ENCODE data around the gene LDLRAD4.
A peak's percentile ranks its signal among the peaks of the same experiment; 100 is the strongest.

LDLRAD4 gene

DNA sequence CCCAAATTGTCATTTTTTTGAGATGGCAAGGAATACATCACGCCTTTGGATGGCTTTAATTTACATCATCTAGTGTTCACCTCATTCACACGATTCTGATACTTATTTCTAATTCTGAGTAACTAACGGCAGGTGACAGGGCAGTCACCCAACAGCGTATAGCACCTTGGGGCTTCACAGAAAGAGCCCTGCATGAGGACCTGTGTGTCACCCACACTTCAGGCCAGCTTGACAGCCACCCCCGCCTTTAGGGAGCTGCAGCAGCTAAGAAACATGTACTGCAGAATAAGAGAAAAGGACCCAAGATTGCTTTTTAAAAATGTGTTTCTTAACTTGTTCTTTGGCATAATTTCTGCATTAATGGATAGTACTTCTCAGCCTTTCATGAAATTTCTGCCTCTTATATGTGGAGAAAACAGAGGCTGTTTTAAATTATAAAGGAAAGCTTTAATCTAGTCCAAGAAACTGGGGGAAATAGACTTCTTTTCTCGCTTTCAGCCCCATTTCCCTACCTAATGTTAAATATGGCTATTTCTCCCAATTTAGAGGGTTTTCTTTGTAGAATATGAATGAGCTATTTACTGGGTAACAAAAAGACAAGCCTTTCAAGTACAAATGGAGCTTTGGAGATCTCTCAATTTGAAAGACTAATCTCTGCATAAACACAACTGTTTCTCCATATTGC is 245.1 kb downstream of the LDLRAD4 start:
- Histone ChIP-seq H3K4me3 (ENCODE audit: low read length in 2 of 2) (no peak overlapping the region), H3K27me3 (ENCODE audit: control insufficient read depth in 3 of 3, insufficient read depth in 3 of 3, low read depth in 1 of 3, low read length in 3 of 3) (no peaks in the 10 kb centered on the region), H4K8ac (ENCODE audit: low read depth, low read length) (no peak overlapping the region), H3K23ac (ENCODE audit: low read depth, low read length, poor library complexity) (no peak overlapping the region), H3K79me1 (ENCODE audit: low read depth, low read length) (no peaks in the 10 kb centered on the region), H3K9ac (ENCODE audit: low read depth, low read length, poor library complexity) (no peak overlapping the region), H2BK12ac (ENCODE audit: low read length) (no peak overlapping the region), H2BK5ac (ENCODE audit: low read length) (no peak overlapping the region), H3K4me1 (ENCODE audit: control insufficient read depth in 2 of 2, insufficient read depth in 1 of 2, low read depth in 1 of 2, low read length in 2 of 2) (no peaks in the 10 kb centered on the region), H2BK120ac (ENCODE audit: low read depth, low read length) (no peak overlapping the region), H2AFZ (ENCODE audit: low read length) (no peak overlapping the region), H3K36me3 (replicated peaks in 1 of 2; ENCODE audit: control insufficient read depth in 2 of 2, insufficient read depth in 2 of 2, low read length in 2 of 2) (no peaks in the 10 kb centered on the region), H3K4ac (ENCODE audit: low read length) (no peak overlapping the region), H2AK5ac (ENCODE audit: low read depth, low read length) (no peak overlapping the region), H3K27ac (replicated peaks; ENCODE audit: low read length) (no peak overlapping the region), H4K91ac (ENCODE audit: low read depth, low read length, poor library complexity) (no peak overlapping the region), H3K14ac (ENCODE audit: low read length) (no peak overlapping the region), H3K4me2 (ENCODE audit: insufficient read depth, low read length, poor library complexity, severe bottlenecking) (no peak overlapping the region), H3K18ac (ENCODE audit: low read length) (no peak overlapping the region), H3K9me3 (replicated peaks in 1 of 2; ENCODE audit: control insufficient read depth in 2 of 2, insufficient read depth in 1 of 2, low read depth in 1 of 2, low read length in 2 of 2) (no peaks in the 10 kb centered on the region), H2BK15ac (ENCODE audit: low read length) (no peak overlapping the region)
- no CpG with 5 or more reads among the region's 6 CpGs for WGBS, 2 donors (ENCODE audit: extremely low coverage in 2 of 2, insufficient read length in 2 of 2, insufficient replicate concordance in 1 of 2)
- no peak for DNase-seq (ENCODE audit: low spot score)

GRCh38 chr18:13464432-13465123 is 246.0 kb downstream of the LDLRAD4 start:
- Histone ChIP-seq H3K18ac (ENCODE audit: low read length) (no peak overlapping the region), H2BK5ac (ENCODE audit: low read length) (no peak overlapping the region), H3K4me3 (ENCODE audit: low read length in 2 of 2) (peak overlapping the region in 1 of 2 donors; percentile 49), H3K9me3 (replicated peaks in 1 of 2; ENCODE audit: control insufficient read depth in 2 of 2, insufficient read depth in 1 of 2, low read depth in 1 of 2, low read length in 2 of 2) (no peaks in the 10 kb centered on the region), H3K36me3 (replicated peaks in 1 of 2; ENCODE audit: control insufficient read depth in 2 of 2, insufficient read depth in 2 of 2, low read length in 2 of 2) (no peaks in the 10 kb centered on the region), H3K14ac (ENCODE audit: low read length) (no peak overlapping the region), H2AFZ (ENCODE audit: low read length) (peak overlapping the region; percentile 73), H3K4me2 (ENCODE audit: insufficient read depth, low read length, poor library complexity, severe bottlenecking) (no peak overlapping the region), H3K4me1 (ENCODE audit: control insufficient read depth in 2 of 2, insufficient read depth in 1 of 2, low read depth in 1 of 2, low read length in 2 of 2) (no peaks in the 10 kb centered on the region), H4K91ac (ENCODE audit: low read depth, low read length, poor library complexity) (no peak overlapping the region), H3K23ac (ENCODE audit: low read depth, low read length, poor library complexity) (no peak overlapping the region), H2BK15ac (ENCODE audit: low read length) (no peak overlapping the region), H4K8ac (ENCODE audit: low read depth, low read length) (no peak overlapping the region), H3K4ac (ENCODE audit: low read length) (no peak overlapping the region), H3K79me1 (ENCODE audit: low read depth, low read length) (no peaks in the 10 kb centered on the region), H3K9ac (ENCODE audit: low read depth, low read length, poor library complexity) (no peak overlapping the region), H3K27me3 (ENCODE audit: control insufficient read depth in 3 of 3, insufficient read depth in 3 of 3, low read depth in 1 of 3, low read length in 3 of 3) (no peaks in the 10 kb centered on the region), H2BK120ac (ENCODE audit: low read depth, low read length) (no peak overlapping the region), H3K27ac (replicated peaks; ENCODE audit: low read length) (no peak overlapping the region), H2BK12ac (ENCODE audit: low read length) (no peak overlapping the region), H2AK5ac (ENCODE audit: low read depth, low read length) (no peak overlapping the region)
- DNase-seq (ENCODE audit: low spot score) = no peak
- no CpG with 5 or more reads among the region's 14 CpGs for WGBS, 2 donors (ENCODE audit: extremely low coverage in 2 of 2, insufficient read length in 2 of 2, insufficient replicate concordance in 1 of 2)

- Histone ChIP-seq H3K9ac (ENCODE audit: low read depth, low read length, poor library complexity) (no peak overlapping the region), H3K36me3 (replicated peaks in 1 of 2; ENCODE audit: control insufficient read depth in 2 of 2, insufficient read depth in 2 of 2, low read length in 2 of 2) (no peaks in the 10 kb centered on the region), H3K4ac (ENCODE audit: low read length) (no peak overlapping the region), H2BK5ac (ENCODE audit: low read length) (no peak overlapping the region), H3K79me1 (ENCODE audit: low read depth, low read length) (no peaks in the 10 kb centered on the region), H2AK5ac (ENCODE audit: low read depth, low read length) (no peak overlapping the region), H3K27ac (replicated peaks; ENCODE audit: low read length) (no peak overlapping the region), H2BK15ac (ENCODE audit: low read length) (no peak overlapping the region), H3K4me3 (ENCODE audit: low read length in 2 of 2) (no peak overlapping the region), H4K91ac (ENCODE audit: low read depth, low read length, poor library complexity) (no peak overlapping the region), H3K4me1 (ENCODE audit: control insufficient read depth in 2 of 2, insufficient read depth in 1 of 2, low read depth in 1 of 2, low read length in 2 of 2) (no peaks in the 10 kb centered on the region), H3K27me3 (ENCODE audit: control insufficient read depth in 3 of 3, insufficient read depth in 3 of 3, low read depth in 1 of 3, low read length in 3 of 3) (no peaks in the 10 kb centered on the region), H3K18ac (ENCODE audit: low read length) (no peak overlapping the region), H3K9me3 (replicated peaks in 1 of 2; ENCODE audit: control insufficient read depth in 2 of 2, insufficient read depth in 1 of 2, low read depth in 1 of 2, low read length in 2 of 2) (no peaks in the 10 kb centered on the region), H2AFZ (ENCODE audit: low read length) (peak overlapping the region; percentile 73), H3K14ac (ENCODE audit: low read length) (no peak overlapping the region), H2BK12ac (ENCODE audit: low read length) (no peak overlapping the region), H4K8ac (ENCODE audit: low read depth, low read length) (no peak overlapping the region), H2BK120ac (ENCODE audit: low read depth, low read length) (no peak overlapping the region), H3K4me2 (ENCODE audit: insufficient read depth, low read length, poor library complexity, severe bottlenecking) (no peak overlapping the region), H3K23ac (ENCODE audit: low read depth, low read length, poor library complexity) (no peak overlapping the region)
- WGBS, 2 donors (ENCODE audit: extremely low coverage in 2 of 2, insufficient read length in 2 of 2, insufficient replicate concordance in 1 of 2) = no CpG with 5 or more reads among the region's 4 CpGs
- no peak for DNase-seq (ENCODE audit: low spot score)
Observed at GRCh38 chr18:13465124-13465446, 246.5 kb downstream of the LDLRAD4 start.

DNA sequence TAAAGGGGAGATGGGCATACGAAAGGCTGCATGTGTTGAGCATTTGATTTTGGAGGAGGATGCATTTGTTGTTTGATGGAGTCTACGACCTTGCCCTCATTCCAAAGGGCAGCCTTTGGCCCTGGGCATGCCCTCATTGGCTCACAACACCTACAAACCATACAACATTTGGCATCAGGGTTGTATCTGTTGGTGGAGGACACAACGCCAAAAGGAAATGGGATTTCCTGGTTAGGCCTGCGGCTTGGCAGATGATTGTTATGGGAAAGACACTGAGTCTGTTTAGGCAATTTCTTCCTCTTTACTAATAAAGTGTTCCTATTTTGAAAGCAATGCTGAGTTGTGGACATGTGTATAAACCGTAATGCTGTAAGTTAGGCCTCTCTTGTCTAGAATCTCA is 246.9 kb downstream of the LDLRAD4 start:
- no peak overlapping the region for H3K9ac ChIP-seq (ENCODE audit: low read depth, low read length, poor library complexity)
- no peak overlapping the region for H3K4ac ChIP-seq (ENCODE audit: low read length)
- H2AFZ ChIP-seq (ENCODE audit: low read length) = no peak overlapping the region
- no peak overlapping the region for H2BK5ac ChIP-seq (ENCODE audit: low read length)
- peaks cover 0 to 2% of the 10 kb centered on the region in 2 donors for H3K4me1 ChIP-seq (ENCODE audit: control insufficient read depth in 2 of 2, insufficient read depth in 1 of 2, low read depth in 1 of 2, low read length in 2 of 2)
- DNase-seq (ENCODE audit: low spot score) = no peak
- no peak overlapping the region for H3K23ac ChIP-seq (ENCODE audit: low read depth, low read length, poor library complexity)
- no peak overlapping the region for H3K14ac ChIP-seq (ENCODE audit: low read length)
- no peaks in the 10 kb centered on the region for H3K79me1 ChIP-seq (ENCODE audit: low read depth, low read length)
- no peaks in the 10 kb centered on the region for H3K9me3 ChIP-seq (replicated peaks in 1 of 2; ENCODE audit: control insufficient read depth in 2 of 2, insufficient read depth in 1 of 2, low read depth in 1 of 2, low read length in 2 of 2)
- peaks cover 0 to under 1% (median 0%) of the 10 kb centered on the region in 3 experiments for H3K27me3 ChIP-seq (ENCODE audit: control insufficient read depth in 3 of 3, insufficient read depth in 3 of 3, low read depth in 1 of 3, low read length in 3 of 3)
- no peak overlapping the region for H4K91ac ChIP-seq (ENCODE audit: low read depth, low read length, poor library complexity)
- no peak overlapping the region for H4K8ac ChIP-seq (ENCODE audit: low read depth, low read length)
- H2AK5ac ChIP-seq (ENCODE audit: low read depth, low read length) = no peak overlapping the region
- H3K27ac ChIP-seq (replicated peaks; ENCODE audit: low read length) = no peak overlapping the region
- H3K36me3 ChIP-seq (replicated peaks in 1 of 2; ENCODE audit: control insufficient read depth in 2 of 2, insufficient read depth in 2 of 2, low read length in 2 of 2) = no peaks in the 10 kb centered on the region
- H2BK120ac ChIP-seq (ENCODE audit: low read depth, low read length) = no peak overlapping the region
- H2BK15ac ChIP-seq (ENCODE audit: low read length) = no peak overlapping the region
- no peak overlapping the region for H3K18ac ChIP-seq (ENCODE audit: low read length)
- no CpG with 5 or more reads among the region's 5 CpGs for WGBS, 2 donors (ENCODE audit: extremely low coverage in 2 of 2, insufficient read length in 2 of 2, insufficient replicate concordance in 1 of 2)
- H3K4me3 ChIP-seq (ENCODE audit: low read length in 2 of 2) = no peak overlapping the region
- H3K4me2 ChIP-seq (ENCODE audit: insufficient read depth, low read length, poor library complexity, severe bottlenecking) = no peak overlapping the region
- no peak overlapping the region for H2BK12ac ChIP-seq (ENCODE audit: low read length)
